Measurements from ENCODE around the gene EFCAB7. TPM values are rescaled to one million over a fixed set of nuclear protein-coding genes. Genes with fewer than 3 reads are reported as not detected.

EFCAB7 gene
- total and polyA plus RNA-seq, 2 of the 8 experiments (the other 6 are each of a cell fraction or from before 2014, with no cell fraction given): 1.1 to 3.1 TPM

DNA sequence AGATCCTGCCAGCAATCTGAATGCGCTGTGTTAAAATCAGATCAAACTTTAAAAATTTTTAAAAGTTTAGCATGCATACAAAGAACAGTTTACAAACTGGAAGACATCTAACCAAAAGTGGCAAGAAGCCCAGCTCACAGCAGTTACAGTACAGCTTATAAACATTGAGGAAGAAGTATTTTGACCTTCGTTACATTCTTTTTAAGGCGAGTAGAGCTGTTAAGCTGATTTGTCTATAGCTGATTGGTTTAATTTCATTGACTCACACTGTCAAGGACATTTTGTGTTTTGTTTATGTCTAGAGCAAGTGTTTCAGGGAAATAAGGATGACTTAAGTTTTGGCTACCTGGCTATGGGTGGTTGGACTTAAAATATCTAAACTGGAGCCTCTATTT, 66.8 kb downstream of the EFCAB7 start:
- Histone ChIP-seq H3K4me1 (replicated peaks in 1 of 4; ENCODE audit: control insufficient read depth in 3 of 4, insufficient read depth in 4 of 4, low read length in 3 of 4) (peaks cover 0 to 3% (median under 1%) of the 10 kb centered on the region in 4 experiments; a peak in 2 of 7 replicates), H3K9me3 (ENCODE audit: insufficient read depth in 2 of 2, low read depth in 1 of 2, low read length in 1 of 2) (no peaks in the 10 kb centered on the region), H2BK15ac (ENCODE audit: low read length) (no peak overlapping the region), H4K8ac (ENCODE audit: extremely low read depth, insufficient read depth, low read length) (no peak overlapping the region), H3K23ac (ENCODE audit: insufficient read length) (no peak overlapping the region), H2AK5ac (ENCODE audit: low read depth, low read length) (no peak overlapping the region), H3K27me3 (replicated peaks in 1 of 4; ENCODE audit: control insufficient read depth in 3 of 4, extremely low read depth in 1 of 4, insufficient read depth in 3 of 4, low read length in 3 of 4) (no peaks in the 10 kb centered on the region), H3K9ac (replicated peaks in 1 of 4; ENCODE audit: extremely low read depth in 1 of 4, low read depth in 3 of 4, low read length in 3 of 4) (no peak overlapping the region; a peak in 1 of 7 replicates), H3K23me2 (ENCODE audit: low read depth, low read length) (peaks cover 4% of the 10 kb centered on the region), H3K56ac (replicated peaks; ENCODE audit: insufficient read length, low read depth, low read length) (no peak overlapping the region), H3K79me1 (ENCODE audit: low read depth, low read length) (no peaks in the 10 kb centered on the region), H3K79me2 (ENCODE audit: control insufficient read depth in 1 of 2, insufficient read depth in 2 of 2, low read length in 2 of 2) (peaks cover 0 to 1% of the 10 kb centered on the region in 2 experiments; a peak in 1 of 4 replicates), H2BK20ac (ENCODE audit: low read length) (no peak overlapping the region), H2BK120ac (replicated peaks; ENCODE audit: low read depth, low read length) (no peak overlapping the region), H4K91ac (replicated peaks; ENCODE audit: insufficient read length, low read length) (no peak overlapping the region), H2AFZ (ENCODE audit: low read length) (no peak overlapping the region), H3K14ac (ENCODE audit: insufficient read length) (no peak overlapping the region), H3K4me2 (ENCODE audit: insufficient read depth in 1 of 2, low read depth in 2 of 2, low read length in 2 of 2) (no peak overlapping the region), H4K5ac (ENCODE audit: insufficient read length, low read depth, low read length) (no peak overlapping the region), H3K36me3 (ENCODE audit: control insufficient read depth in 2 of 4, insufficient read depth in 4 of 4, low read length in 3 of 4) (no peaks in the 10 kb centered on the region), H3K27ac (ENCODE audit: low read depth, low read length) (no peak overlapping the region), H2BK5ac (ENCODE audit: low read depth, low read length) (no peak overlapping the region), H3K4me3 (ENCODE audit: extremely low read depth in 1 of 4, insufficient read depth in 2 of 4, low read depth in 3 of 4, low read length in 4 of 4) (no peak overlapping the region), H3K18ac (ENCODE audit: extremely low read depth, low read length) (no peak overlapping the region), H2BK12ac (ENCODE audit: low read depth, low read length) (no peak overlapping the region), H4K20me1 (replicated peaks in 1 of 2; ENCODE audit: control insufficient read depth in 1 of 2, insufficient read depth in 2 of 2, low read length in 2 of 2) (no peaks in the 10 kb centered on the region), H3K4ac (replicated peaks; ENCODE audit: insufficient read length, low read depth, low read length) (no peak overlapping the region)
- WGBS, 2 experiments (ENCODE audit: extremely low coverage in 1 of 2, insufficient coverage in 1 of 2, insufficient read length in 1 of 2, insufficient replicate concordance in 2 of 2, low coverage in 1 of 2, low lambda C conversion rate in 2 of 2, missing lambda C conversion rate in 1 of 2): 89% methylated on average over 3 of the region's 3 CpGs; no CpG with 5 or more reads in 1 of the 2 experiments
- TF ChIP-seq RBBP5 (IDR thresholded peaks at IDR 0.05; ENCODE audit: borderline replicate concordance, low read depth, low read length) (no peak), GTF2F1 (IDR thresholded peaks at IDR 0.05; ENCODE audit: borderline replicate concordance, low read depth, low read length) (no peak), TBP (IDR thresholded peaks at IDR 0.05; ENCODE audit: low read depth, low read length) (no peak), SIRT6 (IDR thresholded peaks at IDR 0.05; ENCODE audit: low read length) (no peak), HDAC6 (IDR thresholded peaks at IDR 0.05; ENCODE audit: low read depth, low read length) (no peak), CBX8 (IDR thresholded peaks at IDR 0.05; ENCODE audit: borderline replicate concordance, low read depth, low read length) (no peak), BACH1 (IDR thresholded peaks at IDR 0.05; ENCODE audit: low read length) (no peak), USF2 (IDR thresholded peaks at IDR 0.05; ENCODE audit: low read length) (no peak)
- FAIRE-seq (no peak), DNase-seq (ENCODE audit: low read depth in 1 of 2, low spot score in 2 of 2) (no peak)
- ChIA-PET POLR2A (ENCODE audit: partially characterized antibody) (interaction anchor here (0.7 to 1.4 kb wide), 2 partner anchors 13 to 15 kb away, joined by 3 read pairs; no protein-coding TSS in a partner anchor), CTCF (ENCODE audit: partially characterized antibody) (interaction anchor here (1.2 to 7.2 kb wide), 3 partner anchors 15 to 35 kb away, joined by 3 to 55 read pairs (median 5); no protein-coding TSS in a partner anchor)

Data from H1 (cell line).